GM19328 (cell line): ENCODE results near the gene RAB42.
"Not testable (repeated sequence)": the region's sequence is repeated elsewhere in the genome, so short reads cannot be mapped to it uniquely, and the experiment has no call there.

ENCODE experiments used
- ATAC-seq: cut with Tn5 transposase; IDR thresholded peaks from one replicate; pipeline ENCODE4 v1.9.1; 2021; ENCODE audit warnings: mild to moderate bottlenecking, moderate library complexity; ENCODE audit not compliant: unreplicated experiment

Gene RAB42

DNA sequence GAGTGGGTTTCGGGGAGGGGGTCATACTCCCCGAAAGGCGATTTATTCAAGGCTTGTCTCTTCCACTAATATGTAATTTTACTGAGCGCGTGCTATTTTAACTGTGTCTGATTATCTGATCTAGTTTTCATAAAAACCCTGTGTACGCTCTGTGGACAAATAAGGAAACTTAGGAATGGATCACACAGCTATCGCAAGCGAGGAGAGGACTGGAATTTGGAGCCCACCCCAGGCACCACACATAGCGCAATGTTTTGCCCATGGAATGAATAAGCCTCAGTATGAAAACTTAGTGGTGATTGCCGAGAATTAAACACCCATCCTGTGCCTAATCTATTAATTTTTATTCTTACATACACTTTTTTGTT lies 9.8 kb upstream of the RAB42 start:
- ATAC-seq, result no peak

DNA sequence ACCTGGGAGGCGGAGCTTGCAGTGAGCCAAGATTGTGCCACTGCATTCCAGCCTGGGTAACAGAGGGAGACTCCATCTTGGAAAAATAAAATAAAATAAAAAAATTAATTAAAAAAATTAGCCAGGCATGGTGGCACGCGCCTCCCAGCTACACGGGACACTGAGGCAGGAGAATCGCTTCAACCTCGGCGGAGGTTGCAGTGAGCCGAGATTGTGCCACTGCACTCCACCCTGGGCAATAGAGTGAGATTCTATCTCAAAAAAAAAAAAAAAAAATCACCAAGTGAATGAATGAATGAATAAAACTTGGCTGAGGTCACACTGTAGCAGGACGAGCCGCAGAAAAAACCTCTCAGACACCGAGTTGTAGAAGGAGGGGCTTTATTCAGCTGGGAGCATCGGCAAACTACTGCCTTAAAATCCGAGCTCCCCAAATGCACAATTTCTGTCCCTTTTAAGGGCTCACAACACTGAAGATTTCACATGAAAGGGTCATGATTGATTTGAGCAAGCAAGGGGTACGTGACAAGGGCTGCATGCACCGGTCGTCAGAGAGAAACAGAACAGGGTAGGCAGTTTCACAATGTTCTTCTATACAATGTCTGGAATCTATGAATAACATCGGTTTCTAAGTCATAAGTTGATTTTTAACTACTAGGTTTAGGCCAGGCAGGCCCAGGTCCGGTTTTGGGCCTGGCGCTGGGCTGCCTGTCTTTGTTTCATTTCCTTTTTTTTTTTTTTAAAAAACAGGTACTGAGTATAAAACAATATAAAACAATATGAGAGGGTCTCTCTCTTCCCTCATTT lies 5.3 kb upstream of the RAB42 start:
- ATAC-seq, result not testable (repeated sequence)

DNA sequence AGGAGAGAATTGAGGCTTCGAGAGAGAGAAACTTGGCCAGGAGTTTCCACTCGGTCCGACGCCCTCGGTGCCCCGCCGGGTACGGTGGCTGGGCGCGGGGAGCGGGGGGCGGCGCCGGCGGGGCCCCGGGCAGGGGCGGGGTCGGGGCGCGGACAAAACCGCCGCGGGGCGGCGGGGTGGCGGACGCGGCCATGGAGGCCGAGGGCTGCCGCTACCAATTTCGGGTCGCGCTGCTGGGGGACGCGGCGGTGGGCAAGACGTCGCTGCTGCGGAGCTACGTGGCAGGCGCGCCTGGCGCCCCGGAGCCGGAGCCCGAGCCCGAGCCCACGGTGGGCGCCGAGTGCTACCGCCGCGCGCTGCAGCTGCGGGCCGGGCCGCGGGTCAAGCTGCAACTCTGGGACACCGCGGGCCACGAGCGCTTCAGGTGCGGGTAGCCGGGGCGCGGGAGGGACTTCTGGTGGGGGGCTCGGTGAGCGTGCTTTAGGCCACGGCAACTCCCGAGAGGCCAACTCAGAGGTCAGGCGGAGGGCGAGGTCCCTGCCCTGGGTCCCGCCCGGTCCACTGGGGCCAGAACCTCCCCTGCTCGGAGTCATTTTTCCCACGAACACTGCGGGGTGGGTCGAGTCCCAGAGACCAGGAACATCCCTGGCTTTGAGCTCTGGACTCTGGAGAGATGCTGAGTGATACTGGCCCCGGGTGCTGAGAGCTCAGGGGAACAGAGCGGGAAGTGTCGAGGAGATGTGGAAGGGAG lies 431 bp downstream of the RAB42 start:
- no peak for ATAC-seq

DNA sequence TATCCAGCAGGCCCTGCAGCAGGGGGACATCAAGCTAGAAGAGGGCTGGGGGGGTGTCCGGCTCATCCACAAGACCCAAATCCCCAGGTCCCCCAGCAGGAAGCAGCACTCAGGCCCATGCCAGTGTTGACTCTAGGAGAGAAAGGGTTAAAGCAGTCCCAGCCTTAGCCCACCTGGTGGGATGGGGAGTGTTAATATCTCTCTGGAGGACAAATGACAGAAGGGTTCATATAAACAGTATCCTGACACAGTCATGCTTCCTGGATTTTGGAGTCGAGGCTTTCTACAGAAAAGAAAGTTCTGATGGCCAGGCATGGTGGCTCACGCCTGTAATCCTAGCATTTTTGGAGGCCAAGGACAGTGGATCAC lies 1.9 kb downstream of the RAB42 start:
- ATAC-seq, result not testable (repeated sequence)

DNA sequence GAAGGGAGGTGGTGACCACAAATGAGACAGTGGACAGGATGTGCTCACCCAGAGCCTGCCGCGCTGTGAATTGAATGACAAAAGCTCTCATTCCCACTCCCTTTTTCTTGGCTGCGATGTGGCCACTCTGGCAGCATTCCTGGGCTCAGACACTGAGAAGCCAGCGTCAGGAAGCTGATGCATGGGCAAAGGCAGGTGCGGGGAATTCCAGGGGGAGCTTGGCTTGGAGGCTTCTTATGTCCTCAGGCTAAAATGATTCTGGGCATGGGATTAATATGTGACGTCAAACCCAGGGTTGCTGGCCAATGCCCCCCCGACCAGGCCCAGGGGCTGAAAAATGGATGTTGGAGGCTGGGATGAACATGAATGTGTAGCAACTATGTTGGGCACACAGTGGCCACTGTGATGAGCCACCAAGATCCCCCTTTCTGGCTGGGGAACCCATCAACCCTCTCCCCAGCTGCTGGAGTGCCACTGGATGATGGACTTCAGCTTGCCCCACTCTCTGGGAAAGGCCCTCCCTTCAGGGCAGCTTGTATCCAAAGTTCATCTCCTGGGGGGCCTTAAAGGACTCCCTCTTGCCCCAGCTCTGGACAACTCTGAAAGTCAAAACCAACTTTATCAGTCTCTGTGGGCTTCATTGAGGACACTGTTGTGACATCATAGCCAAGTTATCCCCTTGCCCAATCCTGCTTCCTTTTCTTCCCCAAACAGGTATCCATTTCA lies 2.8 kb downstream of the RAB42 start:
- ATAC-seq, result not testable (repeated sequence)

DNA sequence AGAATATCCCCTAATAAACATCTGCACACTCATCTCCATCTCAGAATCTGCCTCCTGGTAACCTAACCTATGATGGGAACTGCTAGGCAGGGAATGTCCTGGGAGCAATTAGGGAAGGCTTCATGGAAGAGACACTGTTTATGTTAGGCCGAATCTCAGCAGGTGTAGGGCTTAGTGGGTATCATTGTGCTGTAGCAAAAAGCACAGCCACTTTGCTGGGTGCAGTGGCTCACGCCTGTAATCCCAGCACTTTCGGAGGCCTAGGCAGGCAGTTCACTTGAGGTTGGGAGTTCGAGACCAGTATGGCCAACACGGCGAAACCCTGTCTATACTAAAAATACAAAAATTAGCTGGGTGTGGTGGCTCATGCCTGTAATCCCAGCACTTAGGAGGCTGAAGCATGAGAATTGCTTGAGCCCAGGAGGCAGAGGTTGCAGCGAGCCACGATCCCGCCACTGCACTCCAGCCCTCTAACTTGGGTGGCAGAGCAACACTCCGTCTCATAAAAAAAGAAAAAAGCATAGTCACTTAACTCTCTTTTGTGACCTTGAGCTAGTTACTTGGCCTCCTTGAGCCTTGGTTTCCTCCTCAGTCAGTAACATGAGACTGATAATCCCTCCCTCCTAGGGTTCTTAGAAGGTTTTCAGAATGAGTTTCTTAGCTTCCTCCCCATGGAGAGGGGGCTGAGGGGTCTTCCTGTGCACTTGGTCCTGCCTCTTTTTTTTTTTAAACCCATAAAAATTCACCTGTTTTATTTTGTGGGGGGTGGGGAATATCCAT lies 3.5 kb downstream of the RAB42 start:
- ATAC-seq, result no peak

DNA sequence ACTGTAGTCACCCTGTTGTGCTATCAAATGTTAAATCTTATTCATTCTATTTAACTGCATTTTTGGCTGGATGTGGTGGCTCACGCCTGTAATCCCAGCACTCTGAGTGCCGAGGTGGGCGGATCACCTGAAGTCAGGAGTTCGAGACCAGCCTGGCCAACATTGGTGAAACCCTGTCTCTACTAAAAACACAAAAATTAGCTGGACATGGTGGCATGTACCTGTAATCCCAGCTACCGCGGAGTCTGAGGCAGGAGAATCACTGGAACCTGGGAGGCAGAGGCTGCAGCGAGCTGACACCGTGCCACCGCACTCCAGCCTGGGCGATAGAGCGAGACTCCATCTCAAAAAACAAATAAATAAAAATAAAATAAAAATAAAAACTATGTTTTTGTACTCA lies 4.2 kb downstream of the RAB42 start:
- not testable (repeated sequence) for ATAC-seq

DNA sequence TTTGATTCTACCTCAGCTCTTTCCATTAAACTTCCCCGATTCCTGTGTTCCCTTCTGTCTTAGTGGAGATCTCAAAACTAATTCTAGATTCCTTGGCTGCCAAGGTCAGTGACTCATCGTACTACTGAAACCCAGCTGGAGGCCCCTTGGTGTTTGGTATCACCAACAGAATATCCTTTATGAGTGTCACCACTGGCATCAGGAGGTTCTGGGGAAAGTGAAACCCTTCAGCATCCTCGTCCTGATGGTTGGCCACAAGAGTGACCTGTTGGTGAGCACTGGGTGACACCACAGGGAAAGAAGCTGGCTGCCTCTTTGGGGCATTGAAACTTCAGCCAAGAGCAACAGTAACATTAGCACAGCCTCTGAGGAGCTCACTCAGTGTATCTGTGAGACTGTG lies 9.6 kb downstream of the RAB42 start:
- no peak for ATAC-seq

DNA sequence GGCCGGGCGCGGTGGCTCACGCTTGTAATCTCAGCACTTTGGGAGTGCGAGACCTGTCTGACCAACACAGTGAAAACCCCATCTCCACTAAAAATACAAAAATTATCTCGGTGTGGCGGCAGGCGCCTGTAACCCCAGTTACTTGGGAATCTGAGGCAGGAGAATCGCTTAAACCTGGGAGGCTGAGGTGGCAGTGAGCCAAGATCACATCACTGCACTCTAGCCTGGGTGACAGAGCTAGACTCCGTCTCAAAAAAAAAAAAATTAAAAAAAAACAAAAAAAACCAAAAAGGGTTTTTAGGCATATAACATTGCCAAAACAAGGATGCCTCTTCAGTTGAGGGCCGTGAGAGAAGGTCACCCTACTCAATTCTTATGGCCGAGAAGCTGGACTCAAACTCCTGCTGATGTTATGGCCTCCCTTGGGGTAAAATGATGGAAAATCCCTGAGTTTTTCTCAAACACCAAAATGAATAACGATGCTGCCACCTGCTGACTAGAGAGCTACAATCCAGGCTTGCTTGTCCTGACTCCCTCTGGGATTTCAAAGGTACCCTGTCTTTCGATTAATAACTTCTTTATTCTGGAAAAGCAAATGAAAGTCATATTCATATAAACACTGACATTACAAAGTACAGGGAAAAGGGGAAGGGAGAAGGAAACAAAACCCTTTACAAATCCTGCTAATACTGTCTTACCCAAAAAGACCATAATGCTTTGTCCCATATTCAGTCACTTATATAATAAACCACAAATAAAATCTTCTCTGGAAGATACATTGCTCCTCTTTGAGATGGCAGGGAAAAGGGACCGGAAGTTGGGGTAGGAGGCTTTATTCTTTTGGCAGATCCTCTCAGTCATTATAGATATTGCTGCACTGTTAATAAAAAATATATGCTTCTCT lies 10.7 kb downstream of the RAB42 start:
- ATAC-seq, result no peak

DNA sequence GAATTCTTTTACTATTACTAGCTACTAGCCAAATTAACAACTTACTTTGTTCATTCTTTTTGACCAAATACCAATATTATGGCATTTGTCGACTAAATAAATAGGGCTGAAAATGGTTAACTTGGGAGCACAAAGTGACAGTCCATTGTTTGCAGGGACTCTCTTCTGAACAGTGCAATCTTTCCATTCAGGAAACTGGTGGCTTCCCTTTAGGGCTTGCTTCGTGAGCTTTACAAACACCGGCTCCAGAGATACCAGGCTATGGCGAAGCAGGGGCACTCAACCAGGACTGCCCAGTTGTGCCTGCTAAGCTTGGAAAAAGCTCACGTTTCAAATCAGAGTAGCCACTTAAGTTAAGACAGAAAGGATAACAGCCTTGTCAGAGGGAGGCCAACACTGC lies 12.3 kb downstream of the RAB42 start:
- no peak for ATAC-seq

DNA sequence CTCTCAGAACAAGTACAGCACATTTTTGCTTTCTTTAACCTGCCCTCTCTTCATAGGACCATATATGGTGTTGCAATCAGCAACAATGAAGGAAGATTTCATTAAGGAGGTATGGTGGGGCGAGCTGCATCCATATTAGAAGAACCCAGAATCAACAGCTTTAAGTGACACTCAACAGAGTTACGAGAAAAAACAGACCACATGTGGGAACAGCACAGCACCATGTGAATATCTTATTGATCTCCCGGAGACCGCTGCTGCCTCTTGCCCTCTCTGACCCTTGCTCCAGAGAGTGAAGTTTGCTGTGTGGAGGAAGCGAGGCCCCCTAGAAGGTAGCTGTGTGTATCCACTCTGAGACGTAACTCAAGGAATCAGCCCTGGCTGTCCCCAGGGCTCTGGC lies 12.9 kb downstream of the RAB42 start:
- ATAC-seq, result no peak

DNA sequence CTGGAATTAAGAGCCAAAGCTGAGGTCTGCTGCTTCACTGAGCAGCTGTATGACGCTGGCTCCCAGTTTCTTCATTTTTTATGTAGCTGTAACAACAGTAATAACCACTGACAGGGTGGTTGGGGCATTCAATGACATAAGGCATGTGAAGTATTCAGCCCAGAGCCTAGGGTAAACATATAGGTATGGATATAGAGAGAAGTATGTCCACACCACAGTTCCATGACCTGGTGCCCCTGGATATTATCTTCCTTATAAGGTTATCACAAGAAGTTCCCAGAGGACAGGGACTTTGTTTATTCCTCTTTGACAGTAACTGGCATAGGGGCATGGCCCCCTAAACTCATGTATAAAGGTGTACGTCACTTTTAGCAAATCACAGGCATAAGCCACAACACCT lies 14.7 kb downstream of the RAB42 start:
- ATAC-seq, result no peak

DNA sequence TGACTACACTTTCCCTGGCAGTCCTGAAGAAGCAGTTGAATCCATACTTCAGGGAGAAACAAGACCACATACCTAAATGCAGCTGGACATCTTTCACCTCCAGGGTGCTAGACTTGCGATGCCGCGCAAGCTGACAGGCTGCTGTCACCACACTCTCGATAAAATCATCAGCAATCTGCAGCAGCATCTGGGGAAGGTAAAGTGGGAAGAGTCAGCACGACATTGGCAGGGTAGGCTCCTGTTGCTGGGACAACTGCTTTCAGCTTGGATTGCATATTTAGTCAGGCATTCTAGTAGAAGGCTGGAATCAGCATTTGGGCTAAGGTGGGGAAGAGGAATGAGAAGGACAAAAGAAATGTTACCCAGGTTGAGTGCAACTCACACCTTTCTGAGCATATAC lies 21.1 kb downstream of the RAB42 start:
- ATAC-seq, result no peak

DNA sequence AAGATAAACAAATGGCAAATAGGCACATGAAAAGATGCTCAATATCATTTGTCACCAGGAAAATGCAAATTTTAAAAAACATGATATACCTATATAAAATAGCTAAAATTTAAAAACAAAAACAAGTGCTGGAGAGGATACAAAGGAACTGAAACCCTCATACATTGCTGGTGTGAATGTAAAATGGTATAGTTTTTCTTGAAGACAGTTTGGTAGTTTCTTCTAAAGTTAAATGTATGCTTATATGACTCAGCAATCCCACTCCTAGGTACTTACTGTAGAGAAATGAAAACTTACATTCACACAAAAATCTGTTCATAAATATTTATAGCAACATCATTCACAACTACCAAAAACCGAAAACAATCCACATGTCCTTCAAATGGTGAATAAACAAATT lies 39.6 kb downstream of the RAB42 start:
- ATAC-seq, result no peak

DNA sequence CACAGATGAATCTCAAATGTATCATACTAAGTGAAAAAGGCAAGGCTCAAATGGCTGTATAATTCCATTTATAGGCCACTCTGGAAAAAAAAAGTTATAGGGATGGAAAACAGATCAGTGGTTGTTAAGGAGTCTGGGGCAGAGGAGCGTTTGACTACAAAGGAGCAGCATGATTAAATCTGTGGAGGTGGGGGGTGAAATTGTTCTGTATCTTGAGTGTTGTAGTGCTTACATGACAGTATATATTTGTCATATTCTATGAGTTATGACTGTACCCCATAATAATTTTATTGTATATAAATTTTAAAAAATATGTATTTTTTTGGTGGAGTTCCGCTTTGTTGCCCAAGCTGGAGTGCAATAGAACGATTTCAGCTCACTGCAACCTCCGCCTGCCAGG lies 40.5 kb downstream of the RAB42 start:
- no peak for ATAC-seq

DNA sequence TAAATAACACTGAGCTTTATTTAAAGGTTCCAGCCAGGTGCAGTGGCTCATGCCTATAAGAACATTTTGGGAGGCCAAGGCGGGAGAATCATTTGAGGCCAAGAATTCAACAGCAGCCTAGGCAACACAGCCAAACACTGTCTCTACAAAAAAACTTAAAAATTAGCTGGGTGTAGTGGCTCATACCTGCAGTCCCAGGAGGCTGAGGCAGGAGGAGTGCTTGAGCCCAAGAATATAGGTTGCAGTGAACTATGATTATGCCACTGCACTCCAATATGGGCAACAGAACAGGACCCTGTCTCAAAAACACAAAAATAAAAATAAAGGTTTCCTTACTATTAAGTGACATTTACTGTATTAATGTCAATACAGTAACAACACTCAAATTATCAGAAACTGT lies 48.7 kb downstream of the RAB42 start:
- ATAC-seq, result no peak

DNA sequence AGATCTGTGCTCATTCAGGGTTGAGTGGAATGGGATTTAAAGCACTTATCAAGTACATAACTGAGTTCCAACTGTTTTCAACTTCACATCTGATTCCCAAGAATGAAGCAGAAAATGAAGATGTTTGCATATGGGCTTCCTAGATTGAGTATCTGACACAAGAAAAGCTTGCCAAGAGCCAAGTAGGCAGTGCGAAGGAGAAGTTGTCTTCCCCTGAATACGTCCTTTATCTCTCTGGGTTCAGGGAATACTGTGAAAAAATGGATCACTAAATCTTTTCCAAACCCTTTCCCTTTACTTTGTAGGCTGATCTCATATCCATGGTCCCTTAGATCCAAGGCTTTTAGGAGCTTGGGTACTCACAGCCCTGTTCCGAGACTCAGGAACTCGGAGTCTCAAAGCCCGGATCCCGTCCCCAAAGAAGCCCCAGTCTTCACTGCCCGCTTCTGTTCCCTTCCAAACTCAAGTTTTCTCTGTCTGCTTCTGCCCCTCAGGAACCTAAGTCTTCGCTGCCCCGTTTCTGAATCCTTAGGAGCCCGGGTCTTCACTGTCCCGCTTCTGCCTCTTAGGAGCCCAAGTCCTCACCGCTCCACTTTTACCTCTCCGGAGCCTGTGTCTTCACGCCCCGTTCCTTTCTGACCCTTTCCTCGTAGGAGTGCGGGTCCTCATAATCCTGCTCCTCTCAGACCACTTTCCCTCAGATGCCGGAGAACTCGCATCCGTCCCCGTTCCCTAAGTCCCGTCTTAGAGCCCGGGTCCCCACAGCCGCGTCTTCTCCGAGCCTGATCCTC lies 50.2 kb downstream of the RAB42 start:
- peak; percentile 16 for ATAC-seq

DNA sequence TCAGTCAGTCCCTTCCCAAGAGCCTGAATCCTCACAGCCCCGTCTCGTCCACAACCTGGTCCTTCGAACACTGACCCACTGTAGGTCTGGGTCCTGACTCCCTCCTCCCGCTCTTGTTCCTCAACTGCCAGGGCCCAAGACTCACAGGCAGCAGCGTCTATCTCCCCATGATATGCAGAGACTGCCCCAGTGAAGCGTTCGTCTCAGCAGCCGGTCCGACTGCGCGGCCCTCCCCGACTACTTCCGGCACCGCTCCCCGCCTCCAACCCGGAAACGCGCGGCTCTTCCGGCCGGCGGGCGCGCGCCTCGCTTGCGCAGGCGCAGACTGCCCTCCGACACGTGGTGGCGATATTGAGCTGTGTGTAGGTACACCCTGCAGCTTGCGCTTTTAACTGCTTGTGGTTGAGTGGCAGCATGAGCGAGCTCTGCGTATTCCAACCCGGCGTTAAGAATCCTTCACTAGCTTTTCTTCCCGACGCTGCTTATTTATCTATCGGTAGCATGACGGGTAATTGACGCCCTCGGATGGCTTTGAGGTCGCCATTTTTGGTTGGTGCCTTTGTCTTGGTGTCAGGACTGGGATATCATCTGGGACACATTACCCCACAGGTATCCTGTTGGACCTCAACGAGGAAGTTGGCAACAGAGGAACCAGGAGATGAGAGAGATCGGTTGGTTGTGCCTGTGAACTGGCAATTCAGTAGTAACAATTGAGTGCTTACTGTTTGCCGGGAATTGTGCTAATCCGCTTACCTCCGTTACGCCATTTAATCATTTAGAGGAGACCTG lies 51.0 kb downstream of the RAB42 start, which contains the start of gene TAF12:
Gene TAF12 (minus strand): TSS at position 221 of the 789 bp plus-strand sequence. CDS start 20,986 bp downstream, outside the sequence.
- peak; percentile 82 for ATAC-seq
